Left cardiac atrium (tissue), 4 donors: Measurements from ENCODE around the gene SPEM3. TPM values are rescaled to one million over a fixed set of nuclear protein-coding genes. Genes with fewer than 3 reads are reported as not detected.

ENCODE experiments used
- ATAC-seq, 2 donors: fragments of 200-7000 bp; cut with Tn5 transposase; one replicate each; pipeline ENCODE4 v1.9.1; 2020; ENCODE audit warnings: mild to moderate bottlenecking in 2 of 2, moderate library complexity in 2 of 2
- DNase-seq: peaks from one replicate; pipeline ENCODE4 v3.0.0-alpha.2; 2020
- intact Hi-C, 2 donors: fragments of 100-400 bp; cut with DNase I; formaldehyde crosslinking; loops; one replicate each; pipeline versions ENCODE4 v1.14.1 to v1.15.1; 2022 to 2023
- total RNA-seq, 2 donors: library from RNA; stranded (reverse); fragmentation: NEBNext Ultra II Directional; extraction: Animal tissue kit (Norgen Biotek cat#: 25700); gene quantifications; one replicate each; pipeline ENCODE4 v1.2.1, GENCODE V29; 2021
- donor health status: DM: no; HTN: yes; CAD: no.
- donor health status: DM: no; HTN: yes; CAD: no; lungs with severe emphysema.
- donor health status: DM: yes; HTN: yes; CAD: no.
- donor health status: Dilated cardiomyopathy.

SPEM3 gene
- total RNA-seq, 2 donors from 2014 or later: not detected

DNA sequence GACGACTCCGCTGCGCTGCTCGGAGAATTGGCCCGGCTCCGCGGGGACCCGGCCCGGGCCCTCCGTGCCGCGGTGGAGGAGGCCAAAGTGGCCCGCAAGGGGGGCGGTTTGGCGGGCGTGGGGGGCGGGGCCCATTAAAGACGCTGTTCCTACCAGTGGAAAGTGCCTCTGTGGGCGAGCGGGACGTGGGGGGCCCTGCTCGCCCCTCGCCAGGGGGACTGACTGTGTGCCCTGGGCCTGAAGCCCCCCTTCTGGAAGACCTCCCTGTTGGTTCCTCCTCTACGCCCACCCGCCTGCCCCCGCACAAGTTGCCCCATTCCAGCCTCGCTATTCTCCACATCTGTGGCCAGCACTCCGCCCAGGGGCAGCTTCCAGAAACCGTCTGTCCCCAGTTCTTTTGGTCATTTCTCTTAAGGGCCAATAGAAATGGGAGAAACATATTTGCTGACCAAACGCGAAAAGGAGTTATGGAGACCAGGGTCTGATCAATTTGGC lies 8.8 kb downstream of the SPEM3 start:
- peak; percentile 46 for DNase-seq
- intact Hi-C loops: loop anchor here (5.0 to 10.0 kb wide), 4 partner anchors 50 to 127 kb away; partner anchors contain the start of genes SENP3 (in 2 of the 2) and TMEM95 (in 1 of the 2)
- no peak for ATAC-seq

DNA sequence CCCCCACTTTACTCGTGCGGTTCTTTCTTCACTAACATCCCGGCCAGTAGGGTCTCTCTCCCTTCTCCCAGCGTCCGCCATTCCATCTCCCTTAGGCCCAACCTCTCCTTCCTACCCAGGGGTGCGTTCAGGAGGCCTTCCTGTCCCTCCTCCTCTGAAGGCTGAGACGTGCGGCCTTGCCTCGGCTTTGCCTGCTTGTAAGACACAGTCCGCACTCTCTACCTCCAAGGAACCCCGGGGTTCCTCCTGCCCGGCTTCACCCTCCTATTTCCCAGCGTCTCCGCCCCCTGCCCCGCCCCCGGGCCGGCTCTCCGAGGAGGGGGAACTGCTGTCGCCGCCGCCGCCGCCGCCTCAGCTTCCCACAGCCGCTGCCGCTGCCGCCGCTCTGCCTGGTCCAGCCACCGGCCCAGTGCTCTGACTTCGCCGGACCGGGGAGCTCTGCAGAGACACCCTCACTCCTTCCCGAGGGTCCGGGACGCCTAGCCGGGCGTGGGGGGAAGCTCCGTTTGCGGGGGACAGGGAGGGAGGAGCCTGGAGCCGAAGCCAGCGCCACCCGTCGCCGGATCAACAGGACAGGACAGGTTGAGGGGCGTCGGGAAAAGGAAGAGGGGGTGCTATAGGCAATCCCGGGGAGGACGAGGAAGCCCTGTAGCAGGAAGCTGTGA lies 9.4 kb downstream of the SPEM3 start:
- ATAC-seq: peak; percentile 8 to 27
- intact Hi-C loops: loop anchor here (5.0 to 10.0 kb wide), 4 partner anchors 49 to 127 kb away; partner anchors contain the start of genes SENP3 (in 2 of the 2) and TMEM95 (in 1 of the 2)
- peak; percentile 84 for DNase-seq

DNA sequence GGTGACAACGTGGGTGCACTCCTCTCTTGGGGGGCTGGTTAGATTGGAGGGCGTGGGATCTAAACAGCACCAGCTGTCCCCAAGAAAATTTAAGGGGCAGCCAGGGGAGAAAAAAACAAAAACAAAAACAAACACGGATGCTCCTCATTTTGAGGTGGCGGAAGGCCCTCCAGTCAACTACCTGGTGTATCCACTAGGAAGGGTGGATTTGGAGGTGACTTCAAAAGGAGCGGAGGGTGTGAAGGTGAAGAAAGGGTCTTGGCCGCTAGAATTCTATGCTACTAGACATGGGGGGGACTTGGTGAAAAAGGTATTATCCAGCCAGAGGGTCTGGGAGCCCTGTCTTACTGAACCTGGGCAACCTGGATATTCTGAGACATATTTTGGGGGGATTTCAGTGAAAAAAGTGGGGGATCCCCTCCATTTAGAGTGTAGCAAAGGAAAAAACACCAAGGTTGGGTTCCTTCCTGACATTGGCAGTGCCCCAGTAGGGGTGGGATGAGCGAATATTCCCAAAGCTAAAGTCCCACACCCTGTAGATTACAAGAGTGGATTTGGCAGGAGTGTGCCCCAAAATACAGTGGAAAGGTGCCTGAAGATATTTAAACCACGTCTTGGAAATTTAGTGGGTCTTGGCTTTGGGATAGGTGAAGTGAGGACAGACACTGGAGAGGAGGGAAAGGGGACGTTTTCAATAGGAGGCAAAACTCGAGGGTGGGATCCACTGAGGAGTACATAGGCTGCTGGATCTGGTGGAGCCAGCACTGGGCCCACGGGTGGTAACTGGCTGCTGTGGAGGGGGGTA lies 10.2 kb downstream of the SPEM3 start:
- DNase-seq (no peak), ATAC-seq (no peak)
- intact Hi-C loops: loop anchor here (5.0 to 10.0 kb wide), 4 partner anchors 48 to 126 kb away; partner anchors contain the start of genes SENP3 (in 2 of the 2) and TMEM95 (in 1 of the 2)

DNA sequence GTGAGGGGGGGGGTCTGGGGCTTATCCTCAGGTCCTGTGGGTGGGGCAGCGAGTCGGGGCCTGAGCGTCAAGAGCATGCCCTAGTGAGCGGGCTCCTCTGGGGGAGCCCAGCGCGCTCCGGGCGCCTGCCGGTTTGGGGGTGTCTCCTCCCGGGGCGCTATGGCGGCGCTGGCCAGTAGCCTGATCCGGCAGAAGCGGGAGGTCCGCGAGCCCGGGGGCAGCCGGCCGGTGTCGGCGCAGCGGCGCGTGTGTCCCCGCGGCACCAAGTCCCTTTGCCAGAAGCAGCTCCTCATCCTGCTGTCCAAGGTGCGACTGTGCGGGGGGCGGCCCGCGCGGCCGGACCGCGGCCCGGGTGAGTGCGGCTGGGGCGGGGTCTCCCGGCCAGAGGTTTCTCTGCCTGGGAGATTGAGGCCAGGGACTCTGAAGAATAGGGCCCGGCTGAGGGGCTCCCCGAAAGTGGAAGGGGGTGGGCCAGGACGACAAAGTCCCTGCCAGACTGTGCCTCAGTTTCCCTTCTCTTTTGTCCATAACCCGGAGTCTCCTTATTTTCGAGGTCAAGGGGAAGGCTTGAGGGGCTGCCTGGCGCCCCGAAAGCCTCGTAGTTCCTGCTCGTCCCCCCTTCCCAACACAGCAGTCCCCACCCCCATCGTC lies 10.9 kb downstream of the SPEM3 start, which contains the start of gene FGF11:
FGF11 (plus strand) TSS at position 51 of the 651 bp plus-strand sequence; CDS start at position 160, 109 bp downstream.
- ATAC-seq (no peak), DNase-seq (no peak)
- intact Hi-C loops: loop anchor here (2.0 to 10.0 kb wide), 5 partner anchors 45 to 125 kb away; partner anchors contain the start of genes SENP3 (in 2 of the 2), POLR2A (in 1 of the 2) and TMEM95 (in 1 of the 2)

DNA sequence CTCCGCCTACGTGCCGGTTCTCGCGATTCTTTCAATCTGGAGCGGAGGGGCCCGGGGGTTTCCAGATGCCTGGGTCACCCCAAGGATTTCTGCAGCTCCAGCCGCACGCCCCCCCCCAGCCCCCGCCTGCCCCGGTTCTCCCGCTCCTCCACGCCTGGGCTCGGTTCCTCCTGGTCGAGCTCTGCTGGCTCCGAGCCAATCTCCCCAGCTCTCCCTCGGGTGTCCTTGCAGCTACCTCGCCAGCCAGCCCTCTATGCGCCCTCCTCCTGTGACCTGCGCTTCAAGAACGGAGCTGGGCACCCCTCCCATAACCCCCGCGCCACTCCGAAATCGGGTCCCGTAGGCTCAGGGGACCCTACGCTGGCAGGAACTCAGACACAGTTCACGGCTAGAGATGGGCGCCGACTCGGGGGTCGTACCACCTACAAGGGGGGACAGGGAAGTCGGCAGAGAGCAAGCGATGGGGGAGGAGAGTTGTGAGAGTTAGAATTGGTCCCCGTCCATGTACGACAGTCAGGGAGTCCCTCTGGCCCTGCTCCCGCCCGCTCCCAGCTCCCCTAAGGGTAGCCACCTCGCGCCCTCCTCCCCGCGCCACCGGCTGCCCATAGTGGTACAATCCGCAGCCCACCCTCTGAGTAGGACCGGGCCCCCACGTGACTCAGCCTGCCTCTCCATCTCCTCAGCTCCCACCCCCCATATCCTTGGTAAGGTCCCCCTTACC lies 11.6 kb downstream of the SPEM3 start:
- peak; percentile 79 for DNase-seq
- ATAC-seq: peak; percentile 3 to 4
- intact Hi-C loops: loop anchor here in 1 of 2 donors (2.0 kb wide), 1 partner anchor 45 kb away; the partner anchor contains the start of gene POLR2A

DNA sequence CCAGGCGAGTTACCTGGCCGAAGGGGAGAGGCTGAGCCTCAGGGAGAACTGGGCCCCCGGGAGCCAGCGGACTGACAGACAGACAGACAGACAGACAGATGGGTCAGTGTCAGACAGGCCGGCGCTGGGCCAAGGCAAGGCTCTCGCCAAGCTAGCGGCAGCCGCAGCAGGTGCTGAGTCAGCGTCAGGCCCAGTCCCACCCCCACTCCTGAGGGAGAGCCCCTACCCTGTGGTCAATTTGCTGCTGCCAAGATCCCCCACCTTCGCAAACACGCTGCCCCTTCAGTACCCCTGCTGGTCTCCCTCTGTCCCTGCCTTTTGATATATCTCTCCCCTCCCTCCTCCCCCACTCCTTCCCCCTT lies 12.2 kb downstream of the SPEM3 start:
- intact Hi-C loops: loop anchor here in 1 of 2 donors (2.0 kb wide), 1 partner anchor 44 kb away; the partner anchor contains the start of gene POLR2A
- DNase-seq (peak; percentile 70), ATAC-seq (peak in 1 of 2 donors; percentile 27)

DNA sequence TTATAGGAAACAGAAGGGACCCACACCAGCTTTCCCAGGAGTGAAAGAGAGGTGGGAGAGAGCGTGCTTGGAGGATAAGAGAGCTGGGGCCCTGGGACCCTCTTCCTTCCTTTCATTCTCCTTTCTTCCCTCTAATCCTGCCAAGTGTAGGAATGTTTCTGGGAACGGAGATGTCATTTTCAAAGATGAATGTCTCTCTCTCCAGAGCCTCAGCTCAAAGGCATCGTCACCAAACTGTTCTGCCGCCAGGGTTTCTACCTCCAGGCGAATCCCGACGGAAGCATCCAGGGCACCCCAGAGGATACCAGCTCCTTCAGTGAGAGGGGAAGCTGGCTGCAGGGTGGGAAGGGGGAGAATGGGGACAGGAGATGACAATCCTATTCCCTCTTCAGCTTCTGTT lies 12.6 kb downstream of the SPEM3 start:
- DNase-seq (no peak), ATAC-seq (no peak)
- intact Hi-C loops: loop anchor here in 1 of 2 donors (2.0 kb wide), 1 partner anchor 44 kb away; the partner anchor contains the start of gene POLR2A

DNA sequence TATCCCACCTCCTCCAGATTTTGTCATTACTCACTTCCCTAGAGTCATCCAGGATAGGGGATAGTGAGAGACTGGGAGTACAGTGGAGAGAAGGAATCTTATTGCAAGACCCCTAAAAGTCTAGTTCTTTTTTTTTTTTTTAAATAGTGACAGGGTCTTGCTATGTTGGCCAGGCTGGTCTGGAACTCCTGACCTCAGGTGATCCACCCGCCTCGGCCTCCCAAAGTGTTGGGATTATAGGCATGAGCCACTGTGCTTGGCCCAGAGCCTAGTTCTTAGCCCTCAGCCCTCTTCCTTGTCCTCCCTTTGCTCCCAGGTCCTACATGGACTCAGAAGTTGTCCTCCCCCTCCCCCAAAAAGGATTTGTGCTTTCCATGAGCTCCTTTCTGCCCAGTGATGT lies 13.5 kb downstream of the SPEM3 start:
- DNase-seq: no peak
- no peak for ATAC-seq
- intact Hi-C loops: no loop called here

DNA sequence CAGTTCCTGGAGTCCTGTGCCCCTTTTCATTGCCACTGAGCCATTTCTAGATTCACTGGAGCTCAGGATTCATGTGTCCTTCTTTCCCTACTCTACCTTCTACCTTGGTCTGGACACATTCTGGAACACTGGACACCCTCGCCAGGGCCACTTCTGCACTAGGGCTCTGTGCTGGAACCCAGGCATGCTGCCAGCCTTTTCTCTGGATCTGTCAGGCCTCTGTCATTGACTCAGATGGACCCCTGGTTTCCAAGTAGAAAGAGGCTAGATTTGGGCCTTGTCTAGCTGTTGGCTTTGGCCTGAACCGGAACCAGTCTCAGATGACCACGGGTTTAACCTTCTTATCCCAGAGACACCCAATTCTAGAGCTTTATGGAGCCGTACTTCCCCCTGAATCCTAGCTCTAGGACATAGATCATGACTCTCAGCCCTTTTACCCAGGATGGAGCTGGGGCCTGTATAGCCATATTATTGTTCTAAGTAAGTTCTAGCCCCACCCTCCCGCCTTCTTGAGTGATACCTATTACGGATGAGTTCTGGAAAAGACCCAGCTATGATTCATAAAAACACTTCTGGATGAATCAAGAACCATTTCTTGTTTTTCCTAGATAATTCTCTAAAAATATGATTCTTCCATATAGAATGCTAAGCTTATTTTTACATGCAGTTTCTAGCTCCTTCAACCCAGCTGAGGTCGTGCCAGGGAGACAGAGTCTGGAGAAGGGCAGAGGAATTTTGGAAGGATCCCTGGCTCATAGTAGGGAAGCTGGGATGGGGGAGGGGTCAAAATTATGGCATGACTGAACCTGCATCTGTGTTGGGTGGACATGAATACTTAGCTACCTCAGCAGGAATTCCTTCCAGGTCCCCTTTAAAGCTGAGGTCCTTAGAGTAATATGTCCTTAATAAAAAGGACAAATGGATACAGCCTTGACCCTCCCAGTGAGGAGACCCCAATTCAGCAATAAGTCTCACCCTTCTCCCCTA lies 15.1 kb downstream of the SPEM3 start:
- intact Hi-C loops: no loop called here
- no peak for DNase-seq

DNA sequence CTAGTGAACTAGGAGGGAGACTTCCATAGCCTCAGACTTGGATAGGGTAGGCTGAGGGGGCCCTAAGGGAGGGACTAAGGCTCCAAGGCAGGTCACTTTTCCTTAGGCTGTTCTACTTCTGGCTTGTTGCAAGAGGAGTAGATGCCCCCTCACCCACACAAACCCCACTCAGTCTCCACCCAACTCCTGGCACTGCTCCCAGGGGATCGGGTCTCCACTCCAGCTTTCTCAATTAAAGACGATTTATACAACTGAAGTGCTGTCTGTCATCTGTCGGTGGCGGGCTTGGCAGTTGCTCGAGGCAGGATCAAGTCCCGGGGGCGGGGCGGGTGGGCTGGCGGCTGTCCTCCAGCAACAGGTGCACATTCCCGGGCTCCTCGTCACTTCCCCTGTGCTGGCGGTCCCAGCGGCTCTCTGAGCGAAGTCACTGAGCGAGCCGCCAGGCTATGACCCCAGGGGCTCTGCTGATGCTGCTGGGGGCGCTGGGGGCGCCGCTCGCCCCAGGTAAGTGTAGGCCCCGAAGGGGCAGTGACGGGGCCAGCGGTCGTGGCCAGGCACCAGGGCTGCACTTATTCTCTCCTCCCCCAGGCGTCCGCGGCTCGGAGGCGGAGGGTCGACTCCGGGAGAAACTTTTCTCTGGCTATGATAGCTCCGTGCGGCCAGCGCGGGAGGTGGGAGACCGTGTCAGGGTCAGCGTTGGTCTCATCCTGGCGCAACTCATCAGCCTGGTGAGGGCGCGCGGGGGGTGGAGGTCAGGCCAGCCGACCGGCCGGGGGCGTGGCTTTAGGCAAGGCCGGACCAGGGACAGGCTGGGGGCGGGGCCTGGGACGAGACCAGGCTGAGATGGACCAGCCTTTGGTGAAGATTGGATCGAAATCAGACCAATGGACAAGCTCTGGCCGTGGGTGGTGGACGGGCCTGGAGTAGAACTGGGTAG lies 16.3 kb downstream of the SPEM3 start, which contains the start of gene CHRNB1:
CHRNB1 (plus strand) TSS at position 380 of the 937 bp plus-strand sequence; CDS start at position 447, 67 bp downstream.
- peak; percentile 89 for DNase-seq
- intact Hi-C loops: no loop called here
- ATAC-seq: peak; percentile 88 to 90

More for the DNA sequence above, 15.1 kb downstream of the SPEM3 start:
- ATAC-seq: no peak

DNA sequence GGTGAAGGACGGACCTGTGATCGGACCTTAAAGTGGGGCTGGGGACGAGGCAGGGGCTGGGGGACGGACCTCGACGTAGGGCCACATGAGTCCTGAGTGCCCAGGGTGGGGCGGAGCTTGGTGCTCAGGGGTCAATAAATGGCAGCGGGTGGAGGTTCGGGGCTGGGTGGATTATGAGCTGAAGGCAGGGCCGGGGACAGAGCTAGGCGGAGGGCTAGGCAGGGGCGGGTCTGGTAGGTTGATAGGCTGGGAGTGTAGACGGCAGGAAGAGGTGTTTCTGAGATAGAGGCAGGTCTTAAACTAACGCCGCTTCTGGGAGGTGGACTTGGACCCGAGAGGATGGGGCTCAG lies 16.9 kb downstream of the SPEM3 start:
- no peak for DNase-seq
- peak; percentile 42 to 56 for ATAC-seq
- intact Hi-C loops: no loop called here

DNA sequence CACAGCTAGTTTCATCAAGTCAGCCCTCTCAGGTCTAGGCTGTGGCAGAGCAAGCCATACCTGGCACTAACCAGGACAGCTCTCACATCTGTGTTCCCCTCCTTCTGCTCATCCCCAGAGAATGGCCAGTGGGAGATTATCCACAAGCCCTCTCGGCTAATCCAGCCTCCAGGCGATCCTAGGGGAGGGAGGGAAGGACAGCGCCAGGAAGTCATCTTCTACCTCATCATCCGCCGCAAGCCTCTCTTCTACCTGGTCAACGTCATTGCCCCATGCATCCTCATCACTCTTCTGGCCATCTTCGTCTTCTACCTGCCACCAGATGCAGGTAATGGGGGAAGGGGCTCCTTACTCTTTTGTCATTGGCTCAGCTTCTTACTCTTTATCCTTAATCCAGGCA lies 19.8 kb downstream of the SPEM3 start:
- intact Hi-C loops: no loop called here

DNA sequence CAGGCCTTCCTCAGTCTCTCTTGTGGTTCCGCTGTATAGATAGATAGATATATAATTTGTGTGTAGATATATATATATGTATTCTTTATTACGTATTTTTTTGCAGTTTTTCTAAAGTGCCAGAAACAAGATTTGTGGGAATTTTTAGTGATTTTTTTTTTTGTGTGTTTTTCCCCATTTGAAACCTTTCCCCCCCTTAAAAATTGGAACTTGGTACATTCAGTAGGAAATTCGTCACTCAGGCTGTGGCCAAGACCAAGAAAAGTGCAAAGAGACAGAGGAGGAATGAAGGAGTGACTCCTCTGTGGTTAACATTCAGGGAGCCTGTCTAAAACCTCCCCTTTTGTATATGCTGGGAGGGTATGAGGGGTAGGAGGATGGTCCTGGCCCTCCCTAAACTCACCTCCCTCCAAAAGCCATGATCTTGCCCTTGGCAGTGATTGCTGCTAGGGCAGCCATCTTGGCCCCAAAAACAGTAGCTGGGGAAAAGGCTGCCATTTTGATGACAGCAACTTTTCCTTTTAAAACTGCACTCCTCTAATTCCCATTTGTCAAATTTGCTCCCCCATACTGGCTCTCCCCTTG lies 31.4 kb downstream of the SPEM3 start:
- intact Hi-C loops: no loop called here
- no peak for DNase-seq
- no peak for ATAC-seq

More for the DNA sequence above, 19.8 kb downstream of the SPEM3 start:
- DNase-seq (no peak), ATAC-seq (no peak)

DNA sequence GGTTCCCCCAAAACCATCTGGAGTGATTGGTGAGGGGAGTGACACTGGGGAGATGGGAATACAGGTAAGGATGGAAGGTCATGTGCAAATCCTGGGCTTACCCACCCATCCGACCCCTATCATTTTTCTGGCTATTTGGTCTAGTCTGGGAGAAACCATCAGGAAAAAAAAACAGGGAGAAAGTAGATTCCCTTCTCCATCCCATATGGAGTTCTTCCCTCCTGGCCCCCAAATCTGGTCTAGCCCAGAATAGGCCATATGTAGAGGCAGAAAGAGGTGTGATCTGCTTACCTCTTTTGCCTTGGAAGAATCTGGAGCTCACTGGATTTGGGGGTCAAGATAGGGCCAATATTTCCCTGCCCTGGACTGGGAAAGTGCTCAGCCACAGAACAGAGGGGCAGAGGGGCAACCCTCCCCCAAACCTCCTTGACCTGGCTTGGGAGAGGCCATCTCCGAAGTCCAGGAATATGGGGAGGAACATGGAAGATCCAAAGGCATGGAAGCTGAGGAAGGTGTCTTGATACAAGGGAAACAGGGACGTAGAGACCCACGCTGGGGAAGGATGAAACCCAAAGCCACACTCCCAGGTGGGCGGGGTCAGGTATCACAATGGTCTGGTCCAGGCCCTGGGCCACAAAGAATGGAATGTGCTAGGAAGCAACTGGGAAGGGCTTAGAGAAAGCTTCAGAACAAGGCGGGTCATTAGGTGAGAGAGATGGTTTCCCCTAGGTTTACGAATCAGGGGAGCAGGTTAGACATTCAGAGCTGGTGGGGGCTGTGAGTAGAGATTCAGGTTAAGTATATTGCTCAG lies 32.4 kb downstream of the SPEM3 start:
- intact Hi-C loops: no loop called here
- DNase-seq (no peak), ATAC-seq (no peak)
